K562 (cell line): ENCODE results near the gene ZBTB16. TPM values are rescaled to one million over a fixed set of nuclear protein-coding genes. Genes with fewer than 3 reads are reported as not detected.

ENCODE experiments used
- ATAC-seq: fragments of 200-7000 bp; cut with Tn5 transposase; 3 replicates; pipeline ENCODE4 v1.9.1; 2020; ENCODE audit warnings: moderate library complexity
- BruUV-seq: library from RNA; stranded (reverse); fragments of 400-500 nt; replicated peaks from 2 replicates; lab custom pipeline; 2021; lab: Mats Ljungman, UMichigan
- CTCF ChIA-PET: fragments of 300-600 bp; formaldehyde crosslinking; extraction: SDS; loops from one replicate; lab custom pipeline; 2021; ENCODE audit warnings: low intra/inter-chr PET ratio; lab: Yijun Ruan, JAX
- POLR2A ChIA-PET: fragments of 300-600, 350-650 bp; sonication (Branson Sonifier 250); formaldehyde crosslinking; extraction: SDS; loops from one replicate; lab custom pipeline; 2021; ENCODE audit warnings: antibody characterized with exemption, inconsistent platforms; lab: Yijun Ruan, JAX
- DNase-seq, 4 experiments: peaks; one replicate each; pipeline versions ENCODE4 v3.0.0 to v3.0.0-alpha.2; 2011 to 2018; ENCODE audit warnings: low spot score in 3 of 4, mixed read lengths in 3 of 4; ENCODE audit errors: extremely low read depth in 1 of 4
- FAIRE-seq: peaks from 2 replicates; lab custom pipeline; 2011; peaks lifted over from hg19 to GRCh38; lab: Jason Lieb, UNC
- H2AFZ ChIP-seq: 2 replicates; pipeline ENCODE4 v1.6.0; 2011; ENCODE audit warnings: low read depth, low read length, control low read depth, inconsistent platforms
- H3K27ac ChIP-seq: fragments of 200-600 bp; 3 replicates; pipeline ENCODE4 v1.8.0; 2011; ENCODE audit warnings: low read depth, mild to moderate bottlenecking, control low read depth, inconsistent platforms, low read length, moderate library complexity, mixed read lengths; ENCODE audit errors: extremely low read depth
- H3K27me3 ChIP-seq, 2 experiments: fragments of 300-600 bp in 1 of 2; 2 replicates in 1 of 2; 3 replicates in 1 of 2; pipeline versions ENCODE4 v1.6.0 to v1.8.0; 2011; ENCODE audit warnings: inconsistent platforms in 2 of 2, low read length in 2 of 2, mild to moderate bottlenecking in 1 of 2, mixed read lengths in 1 of 2, moderate library complexity in 1 of 2; ENCODE audit not compliant: control insufficient read depth in 2 of 2, insufficient read depth in 2 of 2
- H3K36me3 ChIP-seq: fragments of 300-600 bp; 3 replicates; pipeline ENCODE4 v1.8.0; 2011; ENCODE audit warnings: mild to moderate bottlenecking, low read length, inconsistent platforms; ENCODE audit not compliant: control insufficient read depth, insufficient read depth
- H3K4me1 ChIP-seq, 2 experiments: fragments of 200-600 bp in 1 of 2; replicated peaks in 1 of 2; 2 replicates in 1 of 2; 3 replicates in 1 of 2; pipeline versions ENCODE4 v1.5.1 to v1.8.0; 2011; ENCODE audit warnings: inconsistent platforms in 2 of 2, low read length in 2 of 2, mild to moderate bottlenecking in 1 of 2, mixed read lengths in 1 of 2, moderate library complexity in 1 of 2; ENCODE audit not compliant: control insufficient read depth in 2 of 2, insufficient read depth in 2 of 2
- H3K4me2 ChIP-seq: 2 replicates; pipeline ENCODE4 v1.6.1; 2011; ENCODE audit warnings: low read length, control low read depth, inconsistent platforms, mixed read lengths; ENCODE audit not compliant: insufficient read depth
- H3K4me3 ChIP-seq: fragments of 200-600 bp; sonication (generic), shearing (Covaris generic); 2 replicates; pipeline ENCODE4 v1.5.1; 2016; ENCODE audit warnings: control low read depth, inconsistent platforms
- H3K79me2 ChIP-seq: fragments of 200-600 bp; 3 replicates; pipeline ENCODE4 v1.8.0; 2011; ENCODE audit warnings: low read length, inconsistent platforms; ENCODE audit not compliant: control insufficient read depth, insufficient read depth
- H3K9ac ChIP-seq, 2 experiments: 2 replicates each; pipeline versions ENCODE4 v1.6.0 to v1.6.1; 2011; ENCODE audit warnings: low read depth in 2 of 2, low read length in 2 of 2, control low read depth in 1 of 2, inconsistent platforms in 1 of 2, mild to moderate bottlenecking in 1 of 2, mixed read lengths in 1 of 2; ENCODE audit not compliant: insufficient read depth in 1 of 2
- H3K9me1 ChIP-seq: one replicate; pipeline ENCODE4 v1.6.0; 2011; ENCODE audit warnings: inconsistent platforms, mild to moderate bottlenecking, low read length, moderate library complexity; ENCODE audit not compliant: control insufficient read depth, insufficient read depth
- H3K9me3 ChIP-seq: replicated peaks from 2 replicates; pipeline ENCODE4 v1.5.1; 2011; ENCODE audit warnings: low read depth, low read length, inconsistent platforms; ENCODE audit not compliant: control insufficient read depth, insufficient read depth
- H4K20me1 ChIP-seq: replicated peaks from 2 replicates; pipeline ENCODE4 v1.6.1; 2011; ENCODE audit warnings: low read length, inconsistent platforms, mixed read lengths; ENCODE audit not compliant: control insufficient read depth, insufficient read depth
- ELF4 ChIP-seq: fragments of 450-650 bp; formaldehyde crosslinking; IDR thresholded peaks from 2 replicates; pipeline ENCODE4 v1.4.0; 2022; ENCODE audit warnings: missing genetic modification characterization
- KAT8 ChIP-seq: fragments of 450-650 bp; IDR thresholded peaks from 2 replicates; pipeline ENCODE4 v1.6.1; 2016; ENCODE audit warnings: low read depth, mild to moderate bottlenecking
- MGA ChIP-seq: fragments of 450-650 bp; IDR thresholded peaks from 2 replicates; pipeline ENCODE4 v1.6.1; 2016; ENCODE audit warnings: mild to moderate bottlenecking, moderate library complexity
- RBM25 ChIP-seq: fragments of 200-400 bp; formaldehyde crosslinking; IDR thresholded peaks from 2 replicates; pipeline ENCODE4 v1.6.1; 2018; ENCODE audit warnings: low read length, low read depth, moderate library complexity; ENCODE audit not compliant: severe bottlenecking
- SMARCC2 ChIP-seq: fragments of 450-650 bp; IDR thresholded peaks from 2 replicates; pipeline ENCODE4 v1.6.1; 2017; ENCODE audit warnings: antibody characterized with exemption, moderate library complexity, mild to moderate bottlenecking, low read depth
- SNIP1 ChIP-seq: fragments of 450-650 bp; IDR thresholded peaks from 2 replicates; pipeline ENCODE4 v1.7.1; 2017; ENCODE audit warnings: low read depth, mild to moderate bottlenecking
- TEAD4 ChIP-seq, 2 experiments: sonication (generic) in 1 of 2; formaldehyde crosslinking in 1 of 2; IDR thresholded peaks; 2 replicates each; pipeline versions ENCODE4 v1.6.1 to v1.8.0; 2012 to 2022; ENCODE audit warnings: borderline replicate concordance in 1 of 2, inconsistent platforms in 1 of 2, low read length in 1 of 2, mild to moderate bottlenecking in 1 of 2, missing genetic modification reagents in 1 of 2
- ZNF280A ChIP-seq: fragments of 450-650 bp; IDR thresholded peaks from 2 replicates; pipeline ENCODE4 v1.6.1; 2018; ENCODE audit warnings: mild to moderate bottlenecking, low read depth; ENCODE audit not compliant: partially characterized antibody
- WGBS: fragments of 100-300 bp; shearing (Covaris generic); methylation state at CpG from one replicate; pipeline ENCODE4 v1.1.6; 2016; ENCODE audit warnings: low coverage, mixed read lengths; ENCODE audit not compliant: insufficient coverage; ENCODE audit errors: missing lambda C conversion rate; 5-methylcytosine and 5-hydroxymethylcytosine counted together
- in situ Hi-C: fragments of 300-500 bp; cut with MboI; formaldehyde crosslinking; loops from 4 replicates; pipeline ENCODE4 v1.15.0; 2018; ENCODE audit warnings: inconsistent platforms, mixed read lengths
- intact Hi-C: fragments of 100-400 bp; cut with micrococcal nuclease; formaldehyde crosslinking; loops from 2 replicates; pipeline ENCODE4 v1.14.2; 2022
- polyA plus RNA-seq, 8 experiments: library from polyadenylated mRNA; depleted of rRNA in 4 of 8; stranded (reverse) in 5 of 8; unstranded in 3 of 8; fragments of >200 nt; fragmentation: Nextera tagmentation in 2 of 8; fragmentation: Illumina TruSeq in 1 of 8; extraction: Ambion mirVana in 2 of 8; extraction: Trizol in 1 of 8; gene quantifications; 2 replicates each; pipeline versions ENCODE4 v1.2.1 to v1.2.3, GENCODE V29; 2011 to 2014; ENCODE audit warnings: inconsistent platforms in 1 of 8, missing spikeins in 1 of 8
- total RNA-seq, 7 experiments: library from RNA; depleted of rRNA in 6 of 7; stranded (reverse); fragments of >200 nt in 6 of 7; fragmentation: Illumina TruSeq in 2 of 7; extraction: Trizol in 2 of 7; gene quantifications; 2 replicates each; pipeline versions ENCODE4 v1.2.1 to v1.2.3, GENCODE V29; 2011 to 2021; ENCODE audit warnings: low replicate concordance in 1 of 7

ZBTB16 gene
- total and polyA plus RNA-seq, 9 of the 15 experiments (the other 6 are each of a cell fraction or from before 2014, with no cell fraction given), result 0.06 to 0.40 (median 0.24) TPM; not detected in 4

- H3K79me2 ChIP-seq, result no peaks in the 10 kb centered on the region
- CTCF ChIA-PET, result no interaction called here
- 62% methylated on average over 15 of the region's 19 CpGs for WGBS
- no peak overlapping the region for H3K4me2 ChIP-seq
- H3K9me1 ChIP-seq, result no peaks in the 10 kb centered on the region
- FAIRE-seq (no peak), DNase-seq (no peak), ATAC-seq (no peak)
- no peak overlapping the region for H2AFZ ChIP-seq
- no peaks in the 10 kb centered on the region for H4K20me1 ChIP-seq
- no TSS peak for BruUV-seq
- no peaks in the 10 kb centered on the region for H3K9me3 ChIP-seq
- H3K36me3 ChIP-seq, result no peaks in the 10 kb centered on the region; the same call in 2 of the 3 replicates
- no peak overlapping the region for H3K4me3 ChIP-seq
- H3K9ac ChIP-seq, result no peak overlapping the region
- peaks cover 0 to 7% of the 10 kb centered on the region in 2 experiments; a peak in 2 of 5 replicates for H3K27me3 ChIP-seq
- H3K27ac ChIP-seq, result no peak overlapping the region
- POLR2A ChIA-PET, result interaction anchor here (0.7 to 1.7 kb wide), 2 partner anchors 8 to 18 kb away, joined by 3 to 4 read pairs; no protein-coding TSS in a partner anchor
- intact Hi-C loops, result no loop called here
- peaks cover 16 to 25% of the 10 kb centered on the region in 2 experiments for H3K4me1 ChIP-seq
- in situ Hi-C loops, result no loop called here
- TF ChIP-seq SMARCC2, result no peak
- TF ChIP-seq TEAD4 (IDR thresholded peaks at IDR 0.05; ENCODE audit: low read length), result no peak
- TF ChIP-seq TEAD4 (CRISPR knock-in tag; IDR thresholded peaks at IDR 0.05; ENCODE audit: borderline replicate concordance), result no peak
- no peak for TF ChIP-seq RBM25
- TF ChIP-seq SNIP1, result no peak
- no peak for TF ChIP-seq ELF4 (CRISPR knock-in tag)
- no peak for TF ChIP-seq ZNF280A
- no peak for TF ChIP-seq KAT8
- TF ChIP-seq MGA, result no peak
Observed at GRCh38 chr11:114157476-114158050, 98.1 kb downstream of the ZBTB16 start.
